ENCODE measurements around the gene UQCC5. TPM values are rescaled to one million over a fixed set of nuclear protein-coding genes. Genes with fewer than 3 reads are reported as not detected.

The UQCC5 gene
- total and polyA plus RNA-seq, 8 donors, result 1.3 to 58.5 (median 24.0) TPM; not detected in 2

DNA sequence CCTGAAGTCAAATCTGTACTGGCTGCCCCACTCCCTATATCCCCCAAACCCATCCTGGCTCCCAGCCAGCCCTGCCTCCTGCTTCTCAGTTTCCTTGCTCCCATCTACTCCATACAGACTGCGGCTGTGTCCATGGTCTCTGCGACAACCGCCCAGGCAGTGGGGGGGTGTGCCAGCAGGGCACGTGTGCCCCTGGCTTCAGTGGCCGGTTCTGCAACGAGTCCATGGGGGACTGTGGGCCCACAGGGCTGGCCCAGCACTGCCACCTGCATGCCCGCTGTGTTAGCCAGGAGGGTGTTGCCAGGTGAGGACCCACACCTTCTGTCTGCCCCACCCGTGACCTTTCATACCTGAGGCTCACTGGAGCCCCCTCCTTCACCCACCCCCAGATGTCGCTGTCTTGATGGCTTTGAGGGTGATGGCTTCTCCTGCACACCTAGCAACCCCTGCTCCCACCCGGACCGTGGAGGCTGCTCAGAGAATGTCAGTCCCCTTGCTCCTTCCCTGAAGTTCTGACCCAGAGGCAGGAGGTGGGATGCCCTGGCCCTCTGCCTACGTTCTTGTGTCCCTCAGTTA is 26.6 kb upstream of the UQCC5 start:
- H3K27me3 ChIP-seq, result no peaks in the 10 kb centered on the region
- no peaks in the 10 kb centered on the region for H3K9me3 ChIP-seq
- TF ChIP-seq POLR2A (IDR thresholded peaks at IDR 0.05), result no peak
- TF ChIP-seq, protein P1, sequence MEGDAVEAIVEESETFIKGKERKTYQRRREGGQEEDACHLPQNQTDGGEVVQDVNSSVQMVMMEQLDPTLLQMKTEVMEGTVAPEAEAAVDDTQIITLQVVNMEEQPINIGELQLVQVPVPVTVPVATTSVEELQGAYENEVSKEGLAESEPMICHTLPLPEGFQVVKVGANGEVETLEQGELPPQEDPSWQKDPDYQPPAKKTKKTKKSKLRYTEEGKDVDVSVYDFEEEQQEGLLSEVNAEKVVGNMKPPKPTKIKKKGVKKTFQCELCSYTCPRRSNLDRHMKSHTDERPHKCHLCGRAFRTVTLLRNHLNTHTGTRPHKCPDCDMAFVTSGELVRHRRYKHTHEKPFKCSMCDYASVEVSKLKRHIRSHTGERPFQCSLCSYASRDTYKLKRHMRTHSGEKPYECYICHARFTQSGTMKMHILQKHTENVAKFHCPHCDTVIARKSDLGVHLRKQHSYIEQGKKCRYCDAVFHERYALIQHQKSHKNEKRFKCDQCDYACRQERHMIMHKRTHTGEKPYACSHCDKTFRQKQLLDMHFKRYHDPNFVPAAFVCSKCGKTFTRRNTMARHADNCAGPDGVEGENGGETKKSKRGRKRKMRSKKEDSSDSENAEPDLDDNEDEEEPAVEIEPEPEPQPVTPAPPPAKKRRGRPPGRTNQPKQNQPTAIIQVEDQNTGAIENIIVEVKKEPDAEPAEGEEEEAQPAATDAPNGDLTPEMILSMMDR (IDR thresholded peaks at IDR 0.05), result no peak
- WGBS, 5 donors, result 55 to 68% (median 61%) methylated on average over 6 to 12 of the region's 12 CpGs
- H3K27ac ChIP-seq, result no peak overlapping the region
- DNase-seq, result no peak
- no peak overlapping the region for H3K4me3 ChIP-seq
- intact Hi-C loops (cut with DNase I; ENCODE audit: low total_unique reads), result no loop called here
- peaks cover 0 to 56% (median 4%) of the 10 kb centered on the region in 4 donors for H3K36me3 ChIP-seq
- H3K4me1 ChIP-seq, result no peaks in the 10 kb centered on the region

DNA sequence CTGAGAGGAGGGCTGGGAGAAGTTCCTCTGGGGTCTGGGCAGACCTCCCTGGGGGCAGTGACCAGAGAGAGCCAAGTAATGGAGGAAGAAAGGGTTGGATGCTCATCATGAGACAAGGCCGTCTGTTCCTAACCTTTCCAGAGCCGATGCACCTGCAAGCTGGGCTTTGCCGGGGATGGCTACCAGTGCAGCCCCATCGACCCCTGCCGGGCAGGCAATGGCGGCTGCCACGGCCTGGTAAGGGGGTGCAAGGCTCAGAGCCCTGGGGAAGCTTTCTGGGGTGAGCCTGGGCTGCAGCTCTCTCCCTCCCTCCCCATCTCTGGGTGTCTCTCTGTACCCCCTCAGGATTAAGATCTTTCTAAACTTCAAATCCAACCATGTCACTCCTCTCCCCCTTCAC is 24.9 kb upstream of the UQCC5 start:
- intact Hi-C loops (cut with DNase I; ENCODE audit: low total_unique reads), result no loop called here
- Histone ChIP-seq H3K36me3 (peaks cover 0 to 41% (median 3%) of the 10 kb centered on the region in 4 donors), H3K9me3 (no peaks in the 10 kb centered on the region), H3K4me1 (no peaks in the 10 kb centered on the region), H3K27ac (no peak overlapping the region), H3K27me3 (no peaks in the 10 kb centered on the region), H3K4me3 (no peak overlapping the region)
- TF ChIP-seq, protein P1 (IDR thresholded peaks at IDR 0.05), result no peak
- no peak for TF ChIP-seq POLR2AphosphoS5 (IDR thresholded peaks at IDR 0.05)
- TF ChIP-seq EP300 (IDR thresholded peaks at IDR 0.05), result no peak
- TF ChIP-seq POLR2A (IDR thresholded peaks at IDR 0.05), result no peak
- WGBS, 5 donors, result 76 to 87% (median 84%) methylated on average over 5 to 7 of the region's 7 CpGs
- DNase-seq, result no peak

DNA sequence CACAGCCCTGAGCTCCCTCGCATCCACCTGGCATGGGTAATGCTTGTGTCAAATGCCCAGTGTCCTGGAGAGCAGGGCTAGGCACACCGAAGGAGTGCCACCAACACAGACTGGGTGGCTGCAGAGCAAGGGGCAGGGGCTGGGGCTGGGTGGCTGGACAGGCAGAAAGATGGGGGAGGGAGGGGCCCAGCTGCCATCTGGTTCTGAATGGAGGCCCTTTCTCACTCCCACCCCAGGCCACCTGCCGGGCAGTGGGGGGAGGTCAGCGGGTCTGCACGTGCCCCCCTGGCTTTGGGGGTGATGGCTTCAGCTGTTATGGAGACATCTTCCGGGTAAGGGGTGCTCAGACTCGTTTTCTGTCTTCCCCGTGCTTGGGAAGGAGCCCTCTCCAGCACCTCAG is 24.3 kb upstream of the UQCC5 start:
- no peaks in the 10 kb centered on the region for H3K27me3 ChIP-seq
- DNase-seq, result no peak
- TF ChIP-seq POLR2A (IDR thresholded peaks at IDR 0.05), result no peak
- no peak for TF ChIP-seq POLR2AphosphoS5 (IDR thresholded peaks at IDR 0.05)
- TF ChIP-seq EP300 (IDR thresholded peaks at IDR 0.05), result no peak
- TF ChIP-seq, protein P1 (IDR thresholded peaks at IDR 0.05), result no peak
- H3K36me3 ChIP-seq, result peaks cover 0 to 39% (median 2%) of the 10 kb centered on the region in 4 donors
- no peaks in the 10 kb centered on the region for H3K9me3 ChIP-seq
- H3K27ac ChIP-seq, result no peak overlapping the region
- WGBS, 5 donors, result 53 to 69% (median 57%) methylated on average over 6 to 8 of the region's 8 CpGs
- intact Hi-C loops (cut with DNase I; ENCODE audit: low total_unique reads), result no loop called here
- no peak overlapping the region for H3K4me3 ChIP-seq
- H3K4me1 ChIP-seq, result no peaks in the 10 kb centered on the region

DNA sequence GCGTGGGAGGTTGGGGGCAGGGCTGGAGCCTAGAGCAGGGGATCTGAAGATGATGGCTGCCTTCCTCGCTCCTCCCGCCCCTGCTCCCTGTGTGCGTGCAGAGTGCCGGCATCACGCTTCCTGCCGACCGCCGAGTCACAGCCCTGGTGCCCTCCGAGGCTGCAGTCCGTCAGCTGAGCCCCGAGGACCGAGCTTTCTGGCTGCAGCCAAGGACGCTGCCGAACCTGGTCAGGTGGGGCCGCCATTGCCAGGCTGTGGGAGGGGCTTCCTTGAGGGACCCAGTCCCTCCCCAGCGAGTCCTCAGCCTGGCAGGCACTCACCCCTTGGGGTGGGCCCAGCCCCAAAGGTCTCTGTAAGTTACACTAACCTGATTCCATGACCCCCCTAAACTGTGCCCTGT is 23.7 kb upstream of the UQCC5 start:
- 69 to 90% (median 77%) methylated on average over 2 to 17 of the region's 17 CpGs for WGBS, 5 donors
- no peak for DNase-seq
- Histone ChIP-seq H3K27ac (no peak overlapping the region), H3K9me3 (no peaks in the 10 kb centered on the region), H3K36me3 (peaks cover 0 to 33% (median 1%) of the 10 kb centered on the region in 4 donors), H3K27me3 (no peaks in the 10 kb centered on the region), H3K4me1 (no peaks in the 10 kb centered on the region), H3K4me3 (no peak overlapping the region)
- no peak for TF ChIP-seq POLR2AphosphoS5 (IDR thresholded peaks at IDR 0.05)
- TF ChIP-seq POLR2A (IDR thresholded peaks at IDR 0.05), result no peak
- TF ChIP-seq, protein P1 (IDR thresholded peaks at IDR 0.05), result no peak
- TF ChIP-seq EP300 (IDR thresholded peaks at IDR 0.05), result no peak
- intact Hi-C loops (cut with DNase I; ENCODE audit: low total_unique reads), result no loop called here

All from stomach (tissue), 9 donors.